Hypothalamus (tissue), 51 donors: Measurements from ENCODE around the gene GXYLT2.
"Not testable (repeated sequence)": the region's sequence is repeated elsewhere in the genome, so short reads cannot be mapped to it uniquely, and the experiment has no call there.

Experiments
- DNase-seq, 51 donors: peaks; one replicate each; lab custom pipeline; 2025; lab: John Stamatoyannopoulos, UW

GXYLT2 gene

GRCh38 chr3:73003050-73003449 lies 115.2 kb downstream of the GXYLT2 start:
- DNase-seq: not testable (repeated sequence)

- DNase-seq: no peak
Observed at GRCh38 chr3:73004316-73004715, 116.5 kb downstream of the GXYLT2 start.

- DNase-seq: no peak
Observed at GRCh38 chr3:73007992-73008712, 120.3 kb downstream of the GXYLT2 start.

- no peak for DNase-seq
Observed at GRCh38 chr3:73009008-73009407, 121.2 kb downstream of the GXYLT2 start.

- DNase-seq: no peak
Observed at GRCh38 chr3:73009750-73010149, 121.9 kb downstream of the GXYLT2 start.

GRCh38 chr3:73010158-73010557 lies 122.3 kb downstream of the GXYLT2 start:
- no peak for DNase-seq

GRCh38 chr3:73018298-73018697 lies 130.5 kb downstream of the GXYLT2 start:
- DNase-seq: no peak

GRCh38 chr3:73018790-73019441 lies 131.1 kb downstream of the GXYLT2 start:
- no peak for DNase-seq

GRCh38 chr3:73021301-73021835 lies 133.5 kb downstream of the GXYLT2 start:
- no peak for DNase-seq

- DNase-seq: no peak
Observed at GRCh38 chr3:73024836-73025235, 137.0 kb downstream of the GXYLT2 start.

GRCh38 chr3:73026111-73026759 lies 138.4 kb downstream of the GXYLT2 start:
- peak in 1 of 51 donors; percentile 27 for DNase-seq
